ENCODE results near the gene UBLCP1.
"Not testable (repeated sequence)": the region's sequence is repeated elsewhere in the genome, so short reads cannot be mapped to it uniquely, and the experiment has no call there.

The UBLCP1 gene

DNA sequence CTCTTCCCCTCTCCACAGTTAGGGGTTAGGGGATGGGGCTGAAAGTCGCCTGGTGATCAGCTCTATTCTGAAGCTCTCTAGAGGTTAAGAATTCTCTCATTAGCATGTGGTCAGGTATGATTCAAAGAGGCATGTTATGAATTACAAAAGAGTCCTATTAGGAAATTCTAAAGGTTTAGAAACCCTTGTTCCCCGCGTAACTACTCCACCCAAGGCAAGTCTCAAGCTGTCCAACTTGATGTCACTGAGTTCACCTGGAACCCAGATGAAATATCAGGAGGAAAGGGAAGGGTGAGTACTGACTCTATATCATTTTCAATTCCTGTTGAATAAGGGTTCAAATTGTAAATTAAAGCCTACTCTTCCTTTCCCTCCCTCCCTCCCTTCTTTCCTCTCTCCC, 35.6 kb upstream of the UBLCP1 start:
- Histone ChIP-seq H3K79me2 (ENCODE audit: control insufficient read depth, insufficient read depth, low read length, unreplicated experiment) (no peaks in the 10 kb centered on the region), H3K4me3 (ENCODE audit: low read depth, low read length) (no peak overlapping the region), H3K4me1 (ENCODE audit: control insufficient read depth, insufficient read depth, low read length, unreplicated experiment) (peaks cover 7% of the 10 kb centered on the region), H3K27ac (ENCODE audit: low read depth, low read length) (no peak overlapping the region), H2AFZ (ENCODE audit: low read length, unreplicated experiment) (no peak overlapping the region), H3K36me3 (ENCODE audit: insufficient read depth, low read length) (no peaks in the 10 kb centered on the region), H3K27me3 (ENCODE audit: insufficient read depth, low read length) (0 out of 2 replicates have a peak, but pooled peaks cover 3% of the 10 kb centered on the region)

DNA sequence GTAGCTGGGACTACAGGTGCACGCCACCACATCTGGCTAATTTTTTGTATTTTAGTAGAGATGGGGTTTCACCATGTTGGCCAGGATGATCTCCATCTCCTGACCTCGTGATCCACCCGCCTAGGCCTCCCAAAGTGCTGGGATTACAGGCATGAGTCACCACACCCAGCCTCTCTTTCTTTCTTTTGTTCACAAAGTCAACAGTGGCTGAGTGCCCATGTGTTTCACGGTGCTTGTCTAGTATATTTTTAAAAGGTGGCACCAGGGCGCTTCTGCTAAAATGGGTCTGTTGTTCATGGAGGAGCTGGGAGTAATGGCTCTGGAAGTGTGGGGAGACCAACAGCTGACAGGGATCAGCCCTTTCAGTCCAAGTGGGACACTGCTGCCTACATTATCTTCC, 35.0 kb upstream of the UBLCP1 start:
- H3K27me3 ChIP-seq (ENCODE audit: insufficient read depth, low read length); H2AFZ ChIP-seq (ENCODE audit: low read length, unreplicated experiment); H3K36me3 ChIP-seq (ENCODE audit: insufficient read depth, low read length); H3K4me3 ChIP-seq (ENCODE audit: low read depth, low read length); H3K27ac ChIP-seq (ENCODE audit: low read depth, low read length); H3K79me2 ChIP-seq (ENCODE audit: control insufficient read depth, insufficient read depth, low read length, unreplicated experiment); H3K4me1 ChIP-seq (ENCODE audit: control insufficient read depth, insufficient read depth, low read length, unreplicated experiment): not testable (repeated sequence)

DNA sequence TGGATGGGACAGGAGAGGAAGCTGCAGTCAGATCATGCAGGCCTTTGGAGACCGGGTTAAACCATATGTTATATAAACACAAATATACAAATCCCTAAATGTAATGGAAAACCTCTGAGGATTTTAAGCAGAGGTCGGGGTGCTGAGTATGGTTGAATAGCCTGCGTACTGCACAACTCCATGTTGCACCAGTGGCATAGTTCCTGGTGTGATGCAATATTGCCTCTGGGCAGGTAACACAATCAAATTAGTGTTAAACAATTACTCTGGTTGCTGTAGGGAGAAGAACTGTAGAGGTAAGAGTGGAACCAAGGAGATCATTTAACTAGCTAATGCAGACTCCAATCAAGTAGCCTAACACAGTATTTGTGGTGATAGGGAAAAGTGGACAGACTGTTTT, 32.4 kb upstream of the UBLCP1 start:
- H3K4me1 ChIP-seq (ENCODE audit: control insufficient read depth, insufficient read depth, low read length, unreplicated experiment): peaks cover 7% of the 10 kb centered on the region
- no peak overlapping the region for H3K4me3 ChIP-seq (ENCODE audit: low read depth, low read length)
- H3K79me2 ChIP-seq (ENCODE audit: control insufficient read depth, insufficient read depth, low read length, unreplicated experiment): no peaks in the 10 kb centered on the region
- 0 out of 2 replicates have a peak, but pooled peaks cover 3% of the 10 kb centered on the region for H3K27me3 ChIP-seq (ENCODE audit: insufficient read depth, low read length)
- H2AFZ ChIP-seq (ENCODE audit: low read length, unreplicated experiment): no peak overlapping the region
- no peak overlapping the region for H3K27ac ChIP-seq (ENCODE audit: low read depth, low read length)
- H3K36me3 ChIP-seq (ENCODE audit: insufficient read depth, low read length): no peaks in the 10 kb centered on the region

DNA sequence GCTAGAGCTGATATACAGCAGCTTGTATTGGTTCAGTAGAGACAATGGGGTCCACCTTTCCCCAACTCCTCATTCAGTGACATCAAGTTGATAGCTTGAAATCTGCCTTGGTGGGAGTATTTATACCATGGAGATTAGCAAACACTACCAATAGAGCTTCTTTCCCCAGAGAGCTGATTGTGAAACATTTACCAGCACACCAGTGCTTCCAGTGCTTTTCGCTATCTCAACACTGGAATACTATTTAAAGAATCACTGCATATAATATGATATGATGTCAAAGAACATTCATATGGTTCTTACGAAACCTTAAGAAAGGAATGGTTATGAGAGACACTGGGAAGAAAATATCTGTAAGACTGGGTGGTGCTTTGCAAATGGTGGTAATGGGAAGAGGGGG, 31.9 kb upstream of the UBLCP1 start:
- no peak overlapping the region for H3K27ac ChIP-seq (ENCODE audit: low read depth, low read length)
- 0 out of 2 replicates have a peak, but pooled peaks cover 3% of the 10 kb centered on the region for H3K27me3 ChIP-seq (ENCODE audit: insufficient read depth, low read length)
- H3K4me3 ChIP-seq (ENCODE audit: low read depth, low read length): no peak overlapping the region
- no peak overlapping the region for H2AFZ ChIP-seq (ENCODE audit: low read length, unreplicated experiment)
- no peaks in the 10 kb centered on the region for H3K36me3 ChIP-seq (ENCODE audit: insufficient read depth, low read length)
- peaks cover 7% of the 10 kb centered on the region for H3K4me1 ChIP-seq (ENCODE audit: control insufficient read depth, insufficient read depth, low read length, unreplicated experiment)
- H3K79me2 ChIP-seq (ENCODE audit: control insufficient read depth, insufficient read depth, low read length, unreplicated experiment): no peaks in the 10 kb centered on the region

DNA sequence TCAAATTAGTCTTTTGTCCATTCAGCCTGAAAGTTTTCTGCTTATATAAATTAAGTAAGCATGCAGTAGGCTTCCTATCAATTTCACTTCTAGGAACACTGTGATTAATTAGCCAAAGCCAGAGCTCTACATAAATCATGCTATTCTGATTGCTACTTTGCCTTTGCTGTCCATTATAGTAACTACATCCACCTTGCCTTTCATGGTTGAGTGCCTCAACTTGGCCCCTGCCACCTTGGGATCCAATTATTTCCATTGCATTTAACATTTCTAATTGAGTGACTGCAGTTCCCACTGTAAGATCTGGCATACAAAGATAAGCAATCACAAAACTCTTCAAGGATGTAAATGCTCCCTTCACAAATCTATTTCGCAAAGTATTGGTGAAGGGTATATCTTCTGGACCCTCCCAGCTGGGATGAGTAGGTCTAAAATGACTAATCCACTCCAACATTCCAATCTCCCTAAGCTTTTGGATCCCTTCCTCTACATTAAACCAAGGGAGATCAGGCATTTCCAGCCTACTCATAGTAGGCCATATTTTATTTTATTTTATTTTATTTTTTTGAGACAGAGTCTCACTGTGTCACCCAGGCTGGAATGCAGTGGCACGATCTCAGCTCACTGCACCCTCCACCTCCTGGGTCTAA, 27.1 kb upstream of the UBLCP1 start:
- not testable (repeated sequence) for H3K27ac ChIP-seq (ENCODE audit: low read depth, low read length); H2AFZ ChIP-seq (ENCODE audit: low read length, unreplicated experiment); H3K27me3 ChIP-seq (ENCODE audit: insufficient read depth, low read length); H3K4me3 ChIP-seq (ENCODE audit: low read depth, low read length); H3K36me3 ChIP-seq (ENCODE audit: insufficient read depth, low read length); H3K79me2 ChIP-seq (ENCODE audit: control insufficient read depth, insufficient read depth, low read length, unreplicated experiment)
- peaks cover 13% of the 10 kb centered on the region for H3K4me1 ChIP-seq (ENCODE audit: control insufficient read depth, insufficient read depth, low read length, unreplicated experiment)

DNA sequence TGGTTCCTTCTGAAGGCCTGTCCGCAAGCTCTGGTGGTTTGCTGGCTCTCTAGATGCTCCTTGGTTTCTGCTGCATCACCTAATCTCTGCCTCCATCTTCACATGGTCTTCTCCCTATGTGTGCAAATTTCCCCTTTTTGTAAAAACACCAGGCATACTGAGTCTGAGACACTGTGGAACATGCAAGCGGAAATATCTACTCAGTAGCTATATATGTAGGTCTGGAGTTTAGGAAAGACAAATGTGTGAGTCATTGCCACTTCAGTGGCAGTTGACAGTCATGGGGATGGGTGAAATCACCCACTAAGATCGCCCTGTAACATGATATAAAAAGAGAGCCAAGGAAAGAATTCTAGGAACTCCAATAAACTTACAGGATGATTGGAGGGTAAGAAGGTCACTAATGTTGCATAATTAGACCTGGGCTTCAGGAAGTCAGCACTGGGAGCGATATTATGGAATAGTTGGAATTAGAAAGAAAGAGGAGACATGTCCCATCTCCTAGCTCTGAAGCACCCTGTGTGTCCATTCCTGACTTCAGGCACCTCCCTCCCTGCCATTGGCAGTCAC, 22.7 kb upstream of the UBLCP1 start:
- Histone ChIP-seq H2AFZ (ENCODE audit: low read length, unreplicated experiment) (no peak overlapping the region), H3K36me3 (ENCODE audit: insufficient read depth, low read length) (no peaks in the 10 kb centered on the region), H3K79me2 (ENCODE audit: control insufficient read depth, insufficient read depth, low read length, unreplicated experiment) (no peaks in the 10 kb centered on the region), H3K4me3 (ENCODE audit: low read depth, low read length) (no peak overlapping the region), H3K27me3 (ENCODE audit: insufficient read depth, low read length) (no peaks in the 10 kb centered on the region), H3K27ac (ENCODE audit: low read depth, low read length) (no peak overlapping the region), H3K4me1 (ENCODE audit: control insufficient read depth, insufficient read depth, low read length, unreplicated experiment) (peaks cover 9% of the 10 kb centered on the region)

DNA sequence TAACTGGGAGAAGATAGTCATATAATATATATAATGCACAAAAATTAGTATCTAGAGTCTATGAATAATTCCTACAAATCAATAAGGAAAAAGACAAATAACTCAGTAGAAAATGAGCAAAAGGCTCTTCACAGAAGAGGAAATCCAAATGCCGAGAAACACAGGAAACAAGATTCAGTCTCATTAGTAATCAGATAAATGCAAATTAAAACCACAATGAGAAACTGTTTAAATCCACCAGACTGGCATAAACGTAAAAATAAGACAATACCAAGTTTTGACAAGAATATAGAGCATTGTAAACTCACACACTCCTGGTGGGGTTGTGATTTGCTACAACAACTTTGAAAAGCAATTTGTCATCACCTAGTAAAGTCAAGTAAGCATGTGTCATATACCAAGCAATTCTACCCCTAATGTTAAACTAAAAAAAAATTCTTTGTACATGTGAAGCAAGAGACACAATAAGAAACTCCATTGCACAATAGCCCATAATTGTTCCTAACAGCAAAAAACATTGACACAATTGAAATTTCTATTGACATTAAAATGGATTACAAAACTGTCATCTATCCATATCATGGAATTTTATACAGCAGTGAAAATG, 21.0 kb upstream of the UBLCP1 start:
- Histone ChIP-seq H3K4me3 (ENCODE audit: low read depth, low read length) (no peak overlapping the region), H2AFZ (ENCODE audit: low read length, unreplicated experiment) (no peak overlapping the region), H3K27me3 (ENCODE audit: insufficient read depth, low read length) (peaks cover 7% of the 10 kb centered on the region; the same call in 1 of the 2 replicates), H3K4me1 (ENCODE audit: control insufficient read depth, insufficient read depth, low read length, unreplicated experiment) (peaks cover 9% of the 10 kb centered on the region), H3K27ac (ENCODE audit: low read depth, low read length) (no peak overlapping the region), H3K36me3 (ENCODE audit: insufficient read depth, low read length) (no peaks in the 10 kb centered on the region), H3K79me2 (ENCODE audit: control insufficient read depth, insufficient read depth, low read length, unreplicated experiment) (no peaks in the 10 kb centered on the region)

DNA sequence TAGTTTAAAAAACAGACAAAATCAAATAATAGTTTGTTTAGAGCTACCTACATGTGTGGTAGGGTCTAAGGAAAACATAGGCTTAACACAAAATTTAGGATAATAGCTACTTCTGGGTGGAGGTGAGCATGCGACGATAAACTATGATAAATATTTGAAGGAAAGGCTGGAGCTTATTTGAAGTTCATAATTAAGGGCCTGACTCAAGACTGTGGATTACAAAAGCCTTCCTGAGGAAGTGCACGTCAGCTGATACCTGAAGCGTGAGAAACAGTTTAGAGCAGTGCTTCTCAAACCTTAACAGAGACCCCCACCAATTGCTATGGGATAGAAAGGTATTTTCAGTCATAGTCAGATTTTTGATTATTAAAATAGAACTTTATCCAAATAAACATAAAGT, 20.4 kb upstream of the UBLCP1 start:
- Histone ChIP-seq H2AFZ (ENCODE audit: low read length, unreplicated experiment) (no peak overlapping the region), H3K27ac (ENCODE audit: low read depth, low read length) (no peak overlapping the region), H3K4me3 (ENCODE audit: low read depth, low read length) (no peak overlapping the region), H3K27me3 (ENCODE audit: insufficient read depth, low read length) (peaks cover 7% of the 10 kb centered on the region; the same call in 1 of the 2 replicates), H3K79me2 (ENCODE audit: control insufficient read depth, insufficient read depth, low read length, unreplicated experiment) (no peaks in the 10 kb centered on the region), H3K4me1 (ENCODE audit: control insufficient read depth, insufficient read depth, low read length, unreplicated experiment) (peaks cover 9% of the 10 kb centered on the region), H3K36me3 (ENCODE audit: insufficient read depth, low read length) (no peaks in the 10 kb centered on the region)

DNA sequence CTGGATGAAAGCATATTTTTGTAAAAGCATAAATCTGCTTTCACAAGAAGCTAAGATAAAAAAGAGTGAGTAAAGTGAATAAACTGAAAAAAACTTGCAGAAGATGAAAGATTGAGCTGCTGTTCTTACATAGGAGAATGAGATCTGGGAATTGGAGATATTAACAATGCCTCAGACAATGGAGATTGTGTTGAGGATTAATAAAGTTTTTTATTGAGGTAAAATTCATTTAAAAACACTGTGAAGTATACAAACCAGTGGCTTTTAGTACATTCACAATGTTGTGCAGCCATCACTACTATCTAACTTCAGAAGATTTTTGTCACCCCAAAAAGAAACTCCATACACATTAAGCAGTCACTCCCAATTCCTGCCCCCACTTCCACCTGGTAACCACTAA, 19.7 kb upstream of the UBLCP1 start:
- peaks cover 9% of the 10 kb centered on the region for H3K4me1 ChIP-seq (ENCODE audit: control insufficient read depth, insufficient read depth, low read length, unreplicated experiment)
- H3K79me2 ChIP-seq (ENCODE audit: control insufficient read depth, insufficient read depth, low read length, unreplicated experiment): no peaks in the 10 kb centered on the region
- no peak overlapping the region for H3K27ac ChIP-seq (ENCODE audit: low read depth, low read length)
- peaks cover 7% of the 10 kb centered on the region; the same call in 1 of the 2 replicates for H3K27me3 ChIP-seq (ENCODE audit: insufficient read depth, low read length)
- no peak overlapping the region for H2AFZ ChIP-seq (ENCODE audit: low read length, unreplicated experiment)
- H3K36me3 ChIP-seq (ENCODE audit: insufficient read depth, low read length): no peaks in the 10 kb centered on the region
- H3K4me3 ChIP-seq (ENCODE audit: low read depth, low read length): no peak overlapping the region

DNA sequence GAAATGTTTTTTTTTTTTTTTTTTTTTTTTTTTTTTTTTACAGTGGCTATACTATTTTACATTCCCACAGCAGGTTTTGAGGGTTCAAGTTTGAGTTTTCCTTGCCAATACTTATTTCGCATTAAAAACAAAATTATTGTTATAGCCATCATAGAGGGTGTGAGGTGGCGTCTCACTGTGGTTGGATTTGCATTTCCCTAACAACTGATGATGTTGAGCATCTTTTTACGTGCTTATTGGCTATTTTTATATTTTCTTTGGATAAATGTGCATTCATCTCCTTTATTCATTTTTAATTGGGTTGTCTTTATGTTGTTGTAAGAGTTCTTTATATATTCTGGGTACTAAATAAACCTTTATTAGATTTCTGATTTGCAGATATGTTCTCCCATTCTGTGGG, 18.9 kb upstream of the UBLCP1 start:
- Histone ChIP-seq H3K4me1 (ENCODE audit: control insufficient read depth, insufficient read depth, low read length, unreplicated experiment) (peaks cover 9% of the 10 kb centered on the region), H2AFZ (ENCODE audit: low read length, unreplicated experiment) (no peak overlapping the region), H3K36me3 (ENCODE audit: insufficient read depth, low read length) (no peaks in the 10 kb centered on the region), H3K4me3 (ENCODE audit: low read depth, low read length) (no peak overlapping the region), H3K27ac (ENCODE audit: low read depth, low read length) (no peak overlapping the region), H3K79me2 (ENCODE audit: control insufficient read depth, insufficient read depth, low read length, unreplicated experiment) (no peaks in the 10 kb centered on the region), H3K27me3 (ENCODE audit: insufficient read depth, low read length) (peaks cover 7% of the 10 kb centered on the region; the same call in 1 of the 2 replicates)

DNA sequence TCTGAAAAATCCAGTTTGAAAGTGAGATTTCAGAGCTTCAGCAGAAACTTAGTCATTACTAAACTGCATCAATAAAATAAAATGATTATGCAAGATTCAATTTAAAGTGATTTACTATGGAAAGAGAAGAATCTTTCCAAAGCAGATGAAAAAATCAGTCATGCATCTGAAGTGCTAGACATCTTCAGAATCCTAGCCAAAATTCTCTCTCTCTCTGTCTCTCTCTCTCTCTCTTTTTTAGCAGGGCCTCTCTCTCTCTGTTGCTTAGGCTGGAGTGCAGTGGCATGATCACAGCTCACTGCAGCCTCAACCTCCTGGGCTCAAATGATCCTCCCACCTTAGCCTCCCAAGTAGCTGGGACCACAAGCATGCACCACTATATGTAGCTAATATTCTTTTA, 18.2 kb upstream of the UBLCP1 start:
- peaks cover 8% of the 10 kb centered on the region for H3K4me1 ChIP-seq (ENCODE audit: control insufficient read depth, insufficient read depth, low read length, unreplicated experiment)
- no peaks in the 10 kb centered on the region for H3K36me3 ChIP-seq (ENCODE audit: insufficient read depth, low read length)
- no peak overlapping the region for H2AFZ ChIP-seq (ENCODE audit: low read length, unreplicated experiment)
- peaks cover 7% of the 10 kb centered on the region; the same call in 1 of the 2 replicates for H3K27me3 ChIP-seq (ENCODE audit: insufficient read depth, low read length)
- H3K27ac ChIP-seq (ENCODE audit: low read depth, low read length): no peak overlapping the region
- H3K79me2 ChIP-seq (ENCODE audit: control insufficient read depth, insufficient read depth, low read length, unreplicated experiment): no peaks in the 10 kb centered on the region
- H3K4me3 ChIP-seq (ENCODE audit: low read depth, low read length): no peak overlapping the region
